ENCODE data around the gene RPL22. TPM values are rescaled to one million over a fixed set of nuclear protein-coding genes. Genes with fewer than 3 reads are reported as not detected.

The RPL22 gene
- total RNA-seq, 1 donor = 93.0 TPM

DNA sequence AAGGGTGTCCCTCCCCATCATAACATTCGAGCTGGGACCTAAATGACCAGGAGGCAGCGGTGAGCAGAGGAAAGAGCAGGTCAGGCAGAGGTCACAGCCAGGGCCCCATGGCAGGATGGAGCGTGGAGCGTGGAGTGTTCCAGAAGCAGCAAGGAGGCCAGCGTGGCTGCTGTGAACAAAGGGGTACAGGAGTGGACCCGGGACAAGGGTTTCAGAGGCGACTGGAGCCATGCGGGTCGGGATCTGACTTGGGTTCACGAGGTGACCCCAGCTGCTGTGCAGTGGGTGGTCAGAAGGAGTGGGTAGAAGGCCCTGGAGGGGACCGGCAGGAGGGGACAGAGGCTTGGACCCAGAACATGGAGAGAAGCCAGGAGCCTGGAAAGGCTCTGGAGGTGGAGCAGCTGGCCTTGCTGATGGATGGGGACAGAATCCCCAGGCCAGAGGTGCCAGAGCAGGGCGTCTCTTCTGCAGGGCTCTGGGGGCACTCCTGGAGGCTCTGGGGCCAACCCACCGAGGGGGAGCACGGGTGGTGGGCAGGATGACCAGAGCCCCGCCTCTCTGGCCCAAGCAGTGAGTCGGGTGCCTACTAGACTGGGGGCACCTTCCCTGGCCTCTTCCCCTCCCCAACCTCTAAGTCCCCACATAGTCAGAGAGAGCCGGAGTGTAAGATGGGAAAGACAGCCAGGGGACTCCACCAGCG, 21.6 kb downstream of the RPL22 start:
- no peaks in the 10 kb centered on the region for H3K4me1 ChIP-seq (ENCODE audit: insufficient read depth, low read length)

GRCh38 chr1:6176779-6177178, 22.6 kb downstream of the RPL22 start:
- H3K4me1 ChIP-seq (ENCODE audit: insufficient read depth, low read length) = no peaks in the 10 kb centered on the region

More for the DNA sequence above, 21.6 kb downstream of the RPL22 start:
- H3K79me2 ChIP-seq (ENCODE audit: insufficient read depth, low read length) = no peaks in the 10 kb centered on the region
- no peak overlapping the region for H3K27ac ChIP-seq (ENCODE audit: low read depth, low read length)
- H3K4me3 ChIP-seq (ENCODE audit: insufficient read depth, low read length) = no peak overlapping the region
- H3K27me3 ChIP-seq (ENCODE audit: insufficient read depth, low read length) = peaks cover 37% of the 10 kb centered on the region
- no peak for TF ChIP-seq CTCF (IDR thresholded peaks at IDR 0.05; ENCODE audit: extremely low read depth, low read depth, low read length)
- H4K20me1 ChIP-seq (ENCODE audit: insufficient read depth, low read length) = peaks cover 14% of the 10 kb centered on the region
- H3K4me2 ChIP-seq (ENCODE audit: insufficient read depth, low read length) = no peak overlapping the region
- H3K36me3 ChIP-seq (ENCODE audit: insufficient read depth, low read length) = no peaks in the 10 kb centered on the region
- H2AFZ ChIP-seq (ENCODE audit: low read length) = no peak overlapping the region
- no peaks in the 10 kb centered on the region for H3K9me3 ChIP-seq (ENCODE audit: low read depth, low read length)
- peak; percentile 82 for DNase-seq (ENCODE audit: insufficient read length, low spot score, missing footprints)

DNA sequence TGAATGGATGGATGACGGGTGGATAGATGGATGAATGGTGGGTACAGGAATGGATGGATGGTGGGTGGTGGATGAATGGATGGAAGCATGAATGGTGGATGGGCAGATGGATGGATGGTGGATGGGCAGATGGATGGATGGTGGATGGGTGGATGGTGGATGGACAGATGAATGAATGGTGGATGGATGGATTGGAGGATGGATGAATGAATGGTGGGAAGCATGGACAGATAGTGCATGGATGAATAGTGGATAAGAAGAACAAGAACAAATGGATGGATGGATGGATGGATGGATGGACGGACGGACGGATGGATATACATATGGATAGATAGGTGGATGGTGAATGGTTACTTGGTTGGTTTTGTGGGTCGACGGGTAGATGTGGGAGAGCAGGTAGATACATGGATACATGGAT, 24.0 kb downstream of the RPL22 start:
- Histone ChIP-seq H3K27me3 (ENCODE audit: insufficient read depth, low read length) (peaks cover 21% of the 10 kb centered on the region), H3K9me3 (ENCODE audit: low read depth, low read length) (no peaks in the 10 kb centered on the region), H3K27ac (ENCODE audit: low read depth, low read length) (no peak overlapping the region), H3K4me2 (ENCODE audit: insufficient read depth, low read length) (no peak overlapping the region), H2AFZ (ENCODE audit: low read length) (no peak overlapping the region), H4K20me1 (ENCODE audit: insufficient read depth, low read length) (no peaks in the 10 kb centered on the region), H3K4me3 (ENCODE audit: insufficient read depth, low read length) (no peak overlapping the region), H3K4me1 (ENCODE audit: insufficient read depth, low read length) (no peaks in the 10 kb centered on the region), H3K79me2 (ENCODE audit: insufficient read depth, low read length) (no peaks in the 10 kb centered on the region), H3K36me3 (ENCODE audit: insufficient read depth, low read length) (no peaks in the 10 kb centered on the region)
- no peak for TF ChIP-seq CTCF (IDR thresholded peaks at IDR 0.05; ENCODE audit: extremely low read depth, low read depth, low read length)
- DNase-seq (ENCODE audit: insufficient read length, low spot score, missing footprints) = no peak

More at GRCh38 chr1:6176779-6177178, 22.6 kb downstream of the RPL22 start:
- H3K27me3 ChIP-seq (ENCODE audit: insufficient read depth, low read length) = peaks cover 35% of the 10 kb centered on the region
- H2AFZ ChIP-seq (ENCODE audit: low read length) = no peak overlapping the region
- H4K20me1 ChIP-seq (ENCODE audit: insufficient read depth, low read length) = peaks cover 7% of the 10 kb centered on the region
- no peaks in the 10 kb centered on the region for H3K79me2 ChIP-seq (ENCODE audit: insufficient read depth, low read length)
- no peaks in the 10 kb centered on the region for H3K36me3 ChIP-seq (ENCODE audit: insufficient read depth, low read length)
- no peak for TF ChIP-seq CTCF (IDR thresholded peaks at IDR 0.05; ENCODE audit: extremely low read depth, low read depth, low read length)
- DNase-seq (ENCODE audit: insufficient read length, low spot score, missing footprints) = peak; percentile 67
- H3K4me2 ChIP-seq (ENCODE audit: insufficient read depth, low read length) = no peak overlapping the region
- H3K27ac ChIP-seq (ENCODE audit: low read depth, low read length) = no peak overlapping the region
- no peak overlapping the region for H3K4me3 ChIP-seq (ENCODE audit: insufficient read depth, low read length)
- H3K9me3 ChIP-seq (ENCODE audit: low read depth, low read length) = no peaks in the 10 kb centered on the region

DNA sequence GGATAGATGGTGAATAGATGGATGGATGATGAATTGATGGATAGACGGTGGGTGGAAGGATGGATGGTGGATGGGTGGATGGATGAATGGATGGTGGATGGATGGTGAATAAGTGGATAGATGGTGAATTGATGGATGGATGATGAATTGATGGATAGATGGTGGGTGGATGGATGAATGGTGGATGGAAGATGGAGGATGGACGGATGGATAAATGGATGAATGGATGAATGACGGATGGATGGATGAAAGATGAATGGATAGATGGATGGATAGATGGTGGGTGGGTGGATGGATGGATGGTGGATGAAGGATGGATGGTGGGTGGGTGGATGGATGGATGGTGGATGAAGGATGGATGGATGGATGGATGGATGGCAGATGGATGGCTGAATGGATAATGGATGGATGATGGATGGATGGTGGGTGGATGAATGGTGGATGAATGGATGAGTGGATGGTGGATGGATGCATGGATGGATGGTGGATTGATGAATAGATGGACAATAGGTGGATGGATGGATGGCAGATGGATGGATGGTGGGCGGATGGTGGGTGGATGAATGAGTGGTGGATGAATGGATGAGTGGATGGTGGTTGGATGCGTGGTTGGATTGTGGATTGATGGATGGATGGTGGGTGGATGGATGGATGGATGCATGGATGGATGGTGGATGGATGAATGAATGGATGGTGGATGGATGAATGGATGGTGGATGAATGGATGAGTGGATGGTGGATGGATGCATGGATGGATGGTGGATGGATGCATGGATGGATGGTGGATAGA, 24.6 kb downstream of the RPL22 start:
- TF ChIP-seq CTCF (IDR thresholded peaks at IDR 0.05; ENCODE audit: extremely low read depth, low read depth, low read length) = no peak
- H2AFZ ChIP-seq (ENCODE audit: low read length) = no peak overlapping the region
- H3K27ac ChIP-seq (ENCODE audit: low read depth, low read length) = no peak overlapping the region
- DNase-seq (ENCODE audit: insufficient read length, low spot score, missing footprints) = no peak
- H4K20me1 ChIP-seq (ENCODE audit: insufficient read depth, low read length) = no peaks in the 10 kb centered on the region
- H3K4me2 ChIP-seq (ENCODE audit: insufficient read depth, low read length) = no peak overlapping the region
- H3K4me1 ChIP-seq (ENCODE audit: insufficient read depth, low read length) = no peaks in the 10 kb centered on the region
- no peaks in the 10 kb centered on the region for H3K79me2 ChIP-seq (ENCODE audit: insufficient read depth, low read length)
- peaks cover 21% of the 10 kb centered on the region for H3K27me3 ChIP-seq (ENCODE audit: insufficient read depth, low read length)
- no peaks in the 10 kb centered on the region for H3K36me3 ChIP-seq (ENCODE audit: insufficient read depth, low read length)
- no peak overlapping the region for H3K4me3 ChIP-seq (ENCODE audit: insufficient read depth, low read length)
- no peaks in the 10 kb centered on the region for H3K9me3 ChIP-seq (ENCODE audit: low read depth, low read length)
